HFF-Myc (cell line): ENCODE measurements around the gene CLEC16A.

Experiments used
- DNase-seq: peaks from one replicate; pipeline ENCODE4 v3.0.0-alpha.2; 2011; ENCODE audit warnings: low read depth; ENCODE audit errors: extremely low read depth
- H3K4me3 ChIP-seq: replicated peaks from 2 replicates; pipeline ENCODE4 v1.5.1; 2011; ENCODE audit warnings: low read depth, mild to moderate bottlenecking, control low read depth, low read length
- TF ChIP-seq, protein P1 (sequence below): IDR thresholded peaks from 2 replicates; pipeline ENCODE4 v1.5.1; 2012; ENCODE audit warnings: mild to moderate bottlenecking, low read depth, low read length, control low read depth; ENCODE audit errors: missing control alignments

The CLEC16A gene

DNA sequence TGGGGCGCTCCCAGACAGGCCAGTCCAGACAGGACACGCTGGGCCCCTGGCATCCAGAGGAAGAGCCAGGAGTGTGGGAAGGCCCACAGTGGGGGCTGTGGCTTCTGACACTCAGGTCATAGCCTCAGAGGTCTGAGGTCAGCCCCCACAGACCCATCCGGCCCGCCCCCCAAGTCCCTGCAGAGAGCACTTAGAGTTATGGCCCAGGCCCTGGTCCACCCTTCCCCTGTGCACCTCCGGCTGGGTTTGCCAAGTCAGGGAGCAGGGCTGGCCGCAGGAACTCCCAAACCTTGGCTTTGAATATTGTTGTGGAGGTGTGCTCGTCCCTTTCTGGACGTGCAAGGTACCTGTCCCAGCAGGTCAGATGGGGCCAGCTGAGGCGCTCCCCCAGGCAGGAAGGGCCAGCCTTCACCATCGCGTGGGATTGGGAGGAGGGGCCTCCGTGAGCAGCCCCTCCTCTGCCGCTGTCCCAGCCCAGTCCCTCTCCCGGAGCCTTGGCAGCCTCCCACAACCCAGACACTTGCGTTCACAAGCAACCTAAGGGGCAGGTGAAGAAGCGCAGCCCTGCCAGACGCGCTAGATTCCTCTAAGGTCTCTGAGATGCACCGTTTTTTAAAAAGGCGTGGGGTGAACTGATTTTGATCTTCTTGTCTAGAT is 237.0 kb downstream of the CLEC16A start:
- no peak overlapping the region for H3K4me3 ChIP-seq

DNA sequence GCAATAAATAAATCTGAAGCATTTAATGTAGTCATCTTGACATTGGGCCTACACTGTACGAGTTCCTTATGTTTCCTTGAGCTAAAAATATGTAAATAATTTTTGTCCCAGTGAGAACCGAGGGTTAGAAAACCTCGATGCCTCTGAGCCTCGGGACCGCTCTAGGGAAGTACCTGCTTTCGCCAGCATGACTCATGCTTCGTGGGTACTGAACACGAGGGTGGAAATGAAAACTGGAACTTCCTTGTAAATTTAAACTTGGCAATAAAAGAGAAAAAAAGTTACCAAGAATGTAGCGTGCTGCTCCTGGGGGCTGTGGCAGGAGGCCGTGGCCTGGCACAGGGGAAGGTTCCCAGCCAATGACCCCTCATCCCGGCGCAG is 237.5 kb downstream of the CLEC16A start:
- H3K4me3 ChIP-seq, result no peak overlapping the region
- DNase-seq, result no peak
- TF ChIP-seq, protein P1, sequence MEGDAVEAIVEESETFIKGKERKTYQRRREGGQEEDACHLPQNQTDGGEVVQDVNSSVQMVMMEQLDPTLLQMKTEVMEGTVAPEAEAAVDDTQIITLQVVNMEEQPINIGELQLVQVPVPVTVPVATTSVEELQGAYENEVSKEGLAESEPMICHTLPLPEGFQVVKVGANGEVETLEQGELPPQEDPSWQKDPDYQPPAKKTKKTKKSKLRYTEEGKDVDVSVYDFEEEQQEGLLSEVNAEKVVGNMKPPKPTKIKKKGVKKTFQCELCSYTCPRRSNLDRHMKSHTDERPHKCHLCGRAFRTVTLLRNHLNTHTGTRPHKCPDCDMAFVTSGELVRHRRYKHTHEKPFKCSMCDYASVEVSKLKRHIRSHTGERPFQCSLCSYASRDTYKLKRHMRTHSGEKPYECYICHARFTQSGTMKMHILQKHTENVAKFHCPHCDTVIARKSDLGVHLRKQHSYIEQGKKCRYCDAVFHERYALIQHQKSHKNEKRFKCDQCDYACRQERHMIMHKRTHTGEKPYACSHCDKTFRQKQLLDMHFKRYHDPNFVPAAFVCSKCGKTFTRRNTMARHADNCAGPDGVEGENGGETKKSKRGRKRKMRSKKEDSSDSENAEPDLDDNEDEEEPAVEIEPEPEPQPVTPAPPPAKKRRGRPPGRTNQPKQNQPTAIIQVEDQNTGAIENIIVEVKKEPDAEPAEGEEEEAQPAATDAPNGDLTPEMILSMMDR, result no peak

More for the DNA sequence above, 237.0 kb downstream of the CLEC16A start:
- TF ChIP-seq, protein P1, result no peak
- no peak for DNase-seq

DNA sequence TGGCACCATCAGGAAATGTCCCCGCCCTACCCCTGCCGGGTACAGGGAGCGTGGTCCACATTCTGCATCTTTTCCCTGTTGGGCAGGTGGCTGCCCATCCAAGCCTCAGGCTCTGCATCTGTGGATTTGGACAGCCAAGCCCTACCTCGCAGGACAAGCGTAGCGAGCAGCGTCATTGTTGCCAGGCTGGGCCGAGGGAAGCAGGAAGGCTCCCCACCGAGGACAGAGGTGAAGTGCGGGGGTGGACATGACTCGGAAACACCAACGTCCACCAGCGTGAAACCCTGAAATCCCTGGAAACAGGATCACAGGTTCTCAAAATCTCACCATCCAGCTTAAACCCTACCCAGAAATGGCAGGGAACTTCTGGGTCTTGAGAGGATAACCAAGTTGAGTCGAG is 238.0 kb downstream of the CLEC16A start:
- no peak for DNase-seq
- TF ChIP-seq, protein P1, result no peak
- H3K4me3 ChIP-seq, result no peak overlapping the region

DNA sequence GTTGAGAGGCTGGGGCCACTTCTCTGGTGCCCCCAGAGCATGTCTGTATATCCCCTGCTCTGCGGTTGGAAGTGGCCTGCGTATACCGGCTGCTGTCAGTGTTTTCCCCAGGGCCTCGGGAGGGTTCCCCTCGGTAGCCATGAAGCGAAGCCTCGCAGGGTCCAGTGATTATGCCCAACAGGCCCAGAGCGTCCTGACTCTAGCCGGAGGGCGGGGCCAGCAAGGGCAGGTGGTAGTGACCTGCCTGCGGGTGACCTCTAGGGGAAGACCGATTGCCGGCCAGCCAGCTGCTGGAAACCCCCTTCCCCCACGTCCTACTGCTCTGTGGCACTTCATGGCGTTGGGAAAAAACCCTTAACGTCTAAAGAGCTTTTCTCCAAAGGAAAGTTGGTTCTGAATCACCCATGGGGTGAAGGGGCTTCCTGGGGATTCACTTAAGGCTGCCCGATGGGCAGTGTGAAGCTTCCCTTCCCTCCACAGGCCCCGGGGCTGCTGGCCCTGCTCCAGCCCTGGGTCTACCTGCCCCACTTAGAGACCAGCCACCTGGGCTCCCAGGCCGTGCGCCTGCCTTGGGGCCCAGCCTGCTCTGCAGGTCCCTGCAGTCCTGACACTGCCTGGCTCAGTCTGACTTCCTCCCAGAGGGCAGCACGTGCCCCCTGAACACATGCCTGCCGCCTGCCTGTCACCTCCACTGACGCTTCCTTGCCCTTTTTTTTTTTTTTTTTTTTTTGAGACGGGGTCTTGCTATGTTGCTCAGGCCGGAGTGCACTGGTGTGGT is 238.9 kb downstream of the CLEC16A start:
- no peak overlapping the region for H3K4me3 ChIP-seq
- DNase-seq, result no peak
- TF ChIP-seq, protein P1, result no peak

DNA sequence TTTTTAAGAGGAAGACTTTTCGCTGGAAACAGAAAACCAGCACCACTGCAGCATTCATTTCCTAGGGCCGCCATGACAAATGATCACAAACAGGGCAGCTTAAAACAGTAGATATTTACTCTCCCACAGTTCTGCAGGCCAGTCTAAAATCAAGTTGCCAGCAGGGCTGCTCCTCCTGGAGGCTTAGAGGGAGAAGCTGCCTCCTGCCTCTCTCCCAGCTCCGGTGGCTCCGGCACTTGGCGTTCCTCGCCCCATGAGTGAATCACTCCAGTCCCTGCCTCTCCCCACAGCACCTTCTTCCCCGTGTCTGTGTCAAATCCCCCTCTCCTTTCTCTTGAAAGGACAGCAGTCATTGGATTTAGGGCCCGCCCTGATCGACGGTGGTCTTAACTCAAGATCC is 239.6 kb downstream of the CLEC16A start:
- DNase-seq, result no peak
- H3K4me3 ChIP-seq, result no peak overlapping the region
- TF ChIP-seq, protein P1, result no peak

DNA sequence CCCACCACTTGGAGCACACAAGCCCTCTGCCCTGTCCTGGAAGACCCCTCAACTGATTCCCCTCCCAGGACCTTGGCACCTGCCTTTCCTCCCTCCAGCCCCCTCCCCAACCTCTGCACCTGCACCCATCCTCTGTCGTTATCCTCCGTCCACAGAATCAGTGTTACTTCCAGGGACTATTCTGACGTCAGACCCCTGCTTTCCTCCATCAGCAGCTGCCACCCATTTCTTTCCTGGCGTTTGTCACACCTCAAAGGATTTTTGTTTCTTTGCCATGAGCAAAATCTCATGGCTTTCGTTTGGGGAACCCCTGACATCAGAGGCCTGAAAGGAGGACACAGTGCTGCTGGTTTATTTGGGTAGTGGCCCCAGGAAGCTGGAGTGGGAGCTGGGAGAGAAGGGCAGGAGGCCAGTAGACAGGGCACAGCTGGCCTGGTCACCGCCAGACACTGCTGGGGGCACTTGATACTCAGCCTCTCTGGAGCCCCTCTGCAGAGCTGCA is 243.2 kb downstream of the CLEC16A start:
- DNase-seq, result no peak
- TF ChIP-seq, protein P1, result no peak
- H3K4me3 ChIP-seq, result no peak overlapping the region
